Chondrocyte (in vitro differentiated cells): ENCODE results near the gene MTFP1. TPM values are rescaled to one million over a fixed set of nuclear protein-coding genes. Genes with fewer than 3 reads are reported as not detected.
A peak's percentile ranks its signal among the peaks of the same experiment; 100 is the strongest.

ENCODE experiments used
- DNase-seq: peaks from one replicate; pipeline ENCODE4 v3.0.0; 2021; ENCODE audit warnings: mixed read lengths, low spot score
- H3K27ac Mint-ChIP-seq: one replicate; pipeline ENCODE4 v1.8.0; 2021; ENCODE audit warnings: mild to moderate bottlenecking, moderate library complexity, mixed read lengths; ENCODE audit not compliant: unreplicated experiment
- H3K27me3 Mint-ChIP-seq: 2 replicates; pipeline ENCODE4 v1.8.0; 2021; ENCODE audit warnings: low read depth, mixed read lengths
- H3K36me3 Mint-ChIP-seq: 2 replicates; pipeline ENCODE4 v1.8.0; 2021; ENCODE audit warnings: low read depth, mixed read lengths
- H3K4me1 Mint-ChIP-seq: 2 replicates; pipeline ENCODE4 v1.8.0; 2021; ENCODE audit warnings: low read depth, mild to moderate bottlenecking, mixed read lengths
- H3K4me3 Mint-ChIP-seq: one replicate; pipeline ENCODE4 v1.8.0; 2021; ENCODE audit warnings: mild to moderate bottlenecking, moderate library complexity, mixed read lengths; ENCODE audit not compliant: unreplicated experiment
- H3K9me3 Mint-ChIP-seq: 2 replicates; pipeline ENCODE4 v1.8.0; 2021; ENCODE audit warnings: low read depth, mixed read lengths
- total RNA-seq: library from RNA; stranded (reverse); gene quantifications from 3 replicates; pipeline ENCODE4 v1.2.1, GENCODE V29; 2021
- TF ChIP-seq, protein P1 (sequence below): fragments of 200-600 bp; sonication (generic); IDR thresholded peaks from 2 replicates; pipeline ENCODE4 v1.5.0; 2021; ENCODE audit warnings: antibody characterized with exemption, mild to moderate bottlenecking, moderate library complexity

MTFP1 gene
- total RNA-seq, 1 donor from 2014 or later, result 12.1 TPM

DNA sequence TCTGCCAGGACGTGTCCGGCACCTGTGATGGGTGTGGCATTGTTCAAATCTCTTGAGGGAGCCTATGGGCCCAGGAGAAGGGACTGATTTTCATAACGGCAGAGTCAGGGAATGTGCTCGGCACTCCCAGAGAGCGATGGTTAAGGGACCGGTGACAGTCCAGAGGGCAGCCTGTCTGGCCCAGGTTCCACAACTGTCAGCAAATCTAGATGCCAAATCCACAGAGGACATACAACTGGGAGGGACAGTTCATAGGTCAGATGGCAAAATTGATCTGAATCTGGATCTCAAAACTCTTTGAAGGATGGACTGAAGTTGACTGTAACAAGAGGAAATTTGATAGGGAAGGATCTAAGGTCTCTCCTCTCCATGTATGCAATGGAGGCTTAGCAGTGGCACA is 21.3 kb upstream of the MTFP1 start:
- Mint-ChIP-seq H3K4me1 (peaks cover 23% of the 10 kb centered on the region), H3K27ac (no peak overlapping the region), H3K36me3 (peaks cover 6% of the 10 kb centered on the region), H3K27me3 (no peaks in the 10 kb centered on the region), H3K4me3 (no peak overlapping the region), H3K9me3 (no peaks in the 10 kb centered on the region)
- TF ChIP-seq, protein P1, sequence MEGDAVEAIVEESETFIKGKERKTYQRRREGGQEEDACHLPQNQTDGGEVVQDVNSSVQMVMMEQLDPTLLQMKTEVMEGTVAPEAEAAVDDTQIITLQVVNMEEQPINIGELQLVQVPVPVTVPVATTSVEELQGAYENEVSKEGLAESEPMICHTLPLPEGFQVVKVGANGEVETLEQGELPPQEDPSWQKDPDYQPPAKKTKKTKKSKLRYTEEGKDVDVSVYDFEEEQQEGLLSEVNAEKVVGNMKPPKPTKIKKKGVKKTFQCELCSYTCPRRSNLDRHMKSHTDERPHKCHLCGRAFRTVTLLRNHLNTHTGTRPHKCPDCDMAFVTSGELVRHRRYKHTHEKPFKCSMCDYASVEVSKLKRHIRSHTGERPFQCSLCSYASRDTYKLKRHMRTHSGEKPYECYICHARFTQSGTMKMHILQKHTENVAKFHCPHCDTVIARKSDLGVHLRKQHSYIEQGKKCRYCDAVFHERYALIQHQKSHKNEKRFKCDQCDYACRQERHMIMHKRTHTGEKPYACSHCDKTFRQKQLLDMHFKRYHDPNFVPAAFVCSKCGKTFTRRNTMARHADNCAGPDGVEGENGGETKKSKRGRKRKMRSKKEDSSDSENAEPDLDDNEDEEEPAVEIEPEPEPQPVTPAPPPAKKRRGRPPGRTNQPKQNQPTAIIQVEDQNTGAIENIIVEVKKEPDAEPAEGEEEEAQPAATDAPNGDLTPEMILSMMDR, result no peak
- DNase-seq, result no peak

DNA sequence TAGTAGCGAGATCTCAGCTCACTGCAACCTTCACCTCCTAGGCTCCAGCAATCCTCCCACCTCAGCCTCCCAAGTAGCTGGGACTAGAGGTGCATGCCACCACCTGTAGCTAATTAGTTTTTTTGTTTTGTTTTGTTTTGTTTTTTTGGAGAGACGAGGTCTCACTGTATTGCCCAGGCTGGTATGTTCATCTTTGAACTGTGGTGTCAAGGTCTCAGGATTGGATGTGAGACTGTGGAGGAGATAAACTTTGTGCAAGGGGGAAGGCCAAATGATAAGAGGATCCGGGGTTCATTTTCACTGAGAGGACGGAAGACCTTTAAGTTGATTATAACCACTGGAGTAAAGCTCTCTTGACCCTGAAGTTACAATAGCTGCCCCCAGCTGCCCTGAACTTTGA is 19.8 kb upstream of the MTFP1 start:
- Mint-ChIP-seq H3K27ac (no peak overlapping the region), H3K4me1 (peaks cover 25% of the 10 kb centered on the region), H3K9me3 (no peaks in the 10 kb centered on the region), H3K27me3 (no peaks in the 10 kb centered on the region), H3K36me3 (peaks cover 8% of the 10 kb centered on the region), H3K4me3 (no peak overlapping the region)
- no peak for DNase-seq
- TF ChIP-seq, protein P1, result no peak

DNA sequence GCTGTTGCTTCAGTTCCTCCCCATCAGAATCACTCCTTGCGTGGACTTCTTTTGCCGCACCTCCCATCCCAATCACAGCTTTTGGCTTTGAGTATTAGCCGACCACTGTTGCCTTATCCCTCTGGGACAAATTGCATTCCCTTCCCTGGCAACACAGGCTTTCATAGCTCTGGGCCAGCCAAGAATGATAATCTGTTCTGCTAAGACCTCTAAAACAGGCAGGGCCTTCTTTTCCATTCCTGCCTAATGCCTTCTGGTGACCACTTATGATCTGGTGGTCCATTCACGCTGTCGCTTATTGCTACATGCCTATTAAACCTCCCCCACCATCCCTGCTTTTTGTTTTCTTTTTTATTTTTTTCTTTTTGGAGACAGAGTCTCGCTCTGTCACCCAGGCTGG is 19.2 kb upstream of the MTFP1 start:
- Mint-ChIP-seq H3K4me1 (peaks cover 25% of the 10 kb centered on the region), H3K27ac (no peak overlapping the region), H3K9me3 (no peaks in the 10 kb centered on the region), H3K4me3 (no peak overlapping the region), H3K27me3 (no peaks in the 10 kb centered on the region), H3K36me3 (peaks cover 8% of the 10 kb centered on the region)
- DNase-seq, result no peak
- TF ChIP-seq, protein P1, result no peak

DNA sequence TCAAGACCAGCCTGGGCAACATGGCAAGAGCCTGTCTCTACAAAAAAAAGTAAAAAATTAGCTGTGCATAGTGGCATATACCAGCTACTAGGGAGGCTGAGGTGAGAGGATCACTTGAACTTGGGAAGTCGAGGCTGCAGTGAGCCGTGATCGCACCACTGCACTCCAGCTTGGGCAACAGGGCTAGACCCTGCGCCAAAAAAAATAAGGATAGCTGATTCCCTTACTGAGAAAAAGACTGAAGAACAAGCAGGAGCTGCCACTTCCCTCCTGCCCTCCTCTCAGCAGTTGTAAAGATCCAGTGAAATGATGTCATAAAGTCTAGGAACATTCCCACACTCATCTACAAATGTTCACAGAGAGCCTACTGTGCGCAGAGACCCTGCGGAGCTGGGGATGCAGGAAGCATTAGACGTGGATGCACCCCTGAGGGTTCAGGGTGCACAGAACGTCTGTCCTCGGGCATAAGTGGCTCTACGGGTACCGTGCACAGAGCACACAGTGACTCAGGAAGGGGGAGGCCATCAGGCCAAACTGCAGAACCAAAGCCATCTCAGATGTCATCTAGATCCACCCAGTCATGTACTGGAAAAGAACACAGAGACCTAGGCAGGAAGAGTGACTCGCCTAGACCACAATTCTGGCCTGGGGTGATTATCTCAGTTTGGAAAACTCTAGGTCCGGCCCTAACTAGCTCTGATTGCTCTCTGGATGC is 17.0 kb upstream of the MTFP1 start:
- Mint-ChIP-seq H3K4me1 (peaks cover 26% of the 10 kb centered on the region), H3K27ac (peak overlapping the region; percentile 76), H3K27me3 (no peaks in the 10 kb centered on the region), H3K36me3 (peaks cover 19% of the 10 kb centered on the region), H3K9me3 (no peaks in the 10 kb centered on the region), H3K4me3 (no peak overlapping the region)
- DNase-seq, result no peak
- TF ChIP-seq, protein P1, result no peak

DNA sequence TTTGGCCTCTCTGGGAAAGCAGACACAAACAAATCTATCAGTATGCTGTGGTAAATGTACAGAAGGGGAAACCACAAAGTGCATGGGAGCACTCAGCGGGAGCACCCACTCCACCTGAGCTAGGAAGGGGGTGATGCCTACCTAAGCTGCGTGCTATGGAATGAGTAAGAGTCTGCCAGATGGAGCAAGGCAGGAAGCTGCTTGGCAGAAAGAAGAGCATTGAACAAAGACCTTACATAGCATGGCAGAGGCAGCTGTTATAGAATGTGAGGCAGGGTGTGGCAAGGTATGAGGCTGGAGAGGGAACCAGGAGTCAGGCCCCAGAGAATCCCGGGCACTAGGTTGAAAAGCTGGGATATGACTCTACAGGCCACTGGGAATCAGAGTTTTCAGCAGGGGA is 13.8 kb upstream of the MTFP1 start:
- DNase-seq, result no peak
- no peak overlapping the region for H3K4me3 Mint-ChIP-seq
- TF ChIP-seq, protein P1, result no peak
- peaks cover 28% of the 10 kb centered on the region for H3K36me3 Mint-ChIP-seq
- H3K4me1 Mint-ChIP-seq, result peaks cover 32% of the 10 kb centered on the region
- H3K27me3 Mint-ChIP-seq, result no peaks in the 10 kb centered on the region
- no peak overlapping the region for H3K27ac Mint-ChIP-seq
- H3K9me3 Mint-ChIP-seq, result no peaks in the 10 kb centered on the region
